Measurements from ENCODE around the gene GPC2. TPM values are rescaled to one million over a fixed set of nuclear protein-coding genes. Genes with fewer than 3 reads are reported as not detected.

Gene GPC2
- total RNA-seq, 2 experiments from 2014 or later, result 12.6 to 13.0 TPM

- Mint-ChIP-seq H3K9me3 (no peaks in the 10 kb centered on the region), H3K36me3 (peaks cover 9% of the 10 kb centered on the region), H3K27ac (peak overlapping the region; percentile 86), H3K27me3 (no peaks in the 10 kb centered on the region), H3K4me3 (peak overlapping the region; percentile 78), H3K4me1 (peaks cover 39% of the 10 kb centered on the region)
- ATAC-seq (ENCODE audit: low read depth), result no peak
- POLR2A ChIA-PET, result interaction anchor here (2.1 to 4.4 kb wide), 3 partner anchors 9 to 31 kb away, joined by 6 to 48 read pairs (median 8); partner anchors contain the start of genes GAL3ST4 and LAMTOR4
- no peak for DNase-seq
These were observed 18.0 kb downstream of the GPC2 start for GRCh38 chr7:100159099-100159623.

- Mint-ChIP-seq H3K27me3 (no peaks in the 10 kb centered on the region), H3K9me3 (no peaks in the 10 kb centered on the region), H3K36me3 (peaks cover 13% of the 10 kb centered on the region), H3K4me3 (peak within 1 kb of the TSS; percentile 83), H3K4me1 (peaks cover 40% of the 10 kb centered on the region), H3K27ac (peak within 1 kb of the TSS; percentile 86)
- POLR2A ChIA-PET, result interaction anchor here (0.5 to 4.4 kb wide), 8 partner anchors 9 to 270 kb away, joined by 3 to 48 read pairs (median 6); partner anchors contain the start of genes GAL3ST4, GPC2, LAMTOR4 and MEPCE
- DNase-seq (peak; percentile 93), ATAC-seq (ENCODE audit: low read depth) (peak; percentile 80)
These were observed 18.7 kb downstream of the GPC2 start, which contains the start of gene TRAPPC14 for GRCh38 chr7:100158229-100159098. TSS of gene TRAPPC14 (minus strand) at chr7:100158723. CDS start at chr7:100158499, 224 bp downstream.

- no peak for DNase-seq
- Mint-ChIP-seq H3K36me3 (peaks cover 16% of the 10 kb centered on the region), H3K4me1 (peaks cover 35% of the 10 kb centered on the region), H3K27me3 (no peaks in the 10 kb centered on the region), H3K9me3 (no peaks in the 10 kb centered on the region), H3K27ac (peak overlapping the region; percentile 78), H3K4me3 (peak overlapping the region; percentile 83)
- POLR2A ChIA-PET, result interaction anchor here (0.5 to 4.4 kb wide), 10 partner anchors 8 to 271 kb away, joined by 3 to 48 read pairs (median 6); partner anchors contain the start of genes GAL3ST4, GPC2, LAMTOR4 and MEPCE
- ATAC-seq (ENCODE audit: low read depth), result peak; percentile 13
These were observed 19.6 kb downstream of the GPC2 start for GRCh38 chr7:100157334-100158228.

- no peaks in the 10 kb centered on the region for H3K27me3 Mint-ChIP-seq
- peak overlapping the region; percentile 82 for H3K27ac Mint-ChIP-seq
- H3K36me3 Mint-ChIP-seq, result peaks cover 20% of the 10 kb centered on the region
- H3K4me3 Mint-ChIP-seq, result peak overlapping the region; percentile 83
- ATAC-seq (ENCODE audit: low read depth) (no peak), DNase-seq (no peak)
- no peaks in the 10 kb centered on the region for H3K9me3 Mint-ChIP-seq
- POLR2A ChIA-PET, result interaction anchor here (1.0 to 4.4 kb wide), 7 partner anchors 8 to 272 kb away, joined by 3 to 48 read pairs (median 10); partner anchors contain the start of genes GAL3ST4, GPC2, LAMTOR4 and MEPCE
- peaks cover 40% of the 10 kb centered on the region for H3K4me1 Mint-ChIP-seq
These were observed 20.2 kb downstream of the GPC2 start for GRCh38 chr7:100157069-100157333.

GRCh38 chr7:100156331-100157068, 20.7 kb downstream of the GPC2 start:
- Mint-ChIP-seq H3K36me3 (peaks cover 23% of the 10 kb centered on the region), H3K4me3 (peak overlapping the region; percentile 83), H3K9me3 (no peaks in the 10 kb centered on the region), H3K27me3 (no peaks in the 10 kb centered on the region), H3K4me1 (peaks cover 42% of the 10 kb centered on the region), H3K27ac (peak overlapping the region; percentile 82)
- ATAC-seq (ENCODE audit: low read depth) (peak; percentile 26), DNase-seq (no peak)
- POLR2A ChIA-PET, result interaction anchor here (1.0 to 4.4 kb wide), 7 partner anchors 7 to 272 kb away, joined by 3 to 48 read pairs (median 10); partner anchors contain the start of genes GAL3ST4, GPC2, LAMTOR4 and MEPCE

- DNase-seq, result no peak
- Mint-ChIP-seq H3K27ac (peak overlapping the region; percentile 30), H3K9me3 (no peaks in the 10 kb centered on the region), H3K4me1 (peaks cover 44% of the 10 kb centered on the region), H3K4me3 (no peak overlapping the region), H3K27me3 (no peaks in the 10 kb centered on the region), H3K36me3 (peaks cover 23% of the 10 kb centered on the region)
- no peak for ATAC-seq (ENCODE audit: low read depth)
- POLR2A ChIA-PET, result interaction anchor here (1.0 to 3.8 kb wide), 4 partner anchors 10 to 24 kb away, joined by 3 to 22 read pairs (median 13); partner anchors contain the start of gene GAL3ST4
These were observed 21.4 kb downstream of the GPC2 start for GRCh38 chr7:100155553-100156317.

GRCh38 chr7:100154651-100155491, 22.3 kb downstream of the GPC2 start:
- POLR2A ChIA-PET, result interaction anchor here (0.6 to 3.8 kb wide), 4 partner anchors 15 to 351 kb away, joined by 3 to 16 read pairs (median 5); no protein-coding TSS in a partner anchor
- H3K27me3 Mint-ChIP-seq, result no peaks in the 10 kb centered on the region
- ATAC-seq (ENCODE audit: low read depth) (no peak), DNase-seq (no peak)
- H3K27ac Mint-ChIP-seq, result no peak overlapping the region
- H3K36me3 Mint-ChIP-seq, result peaks cover 27% of the 10 kb centered on the region
- H3K4me3 Mint-ChIP-seq, result no peak overlapping the region
- H3K9me3 Mint-ChIP-seq, result no peaks in the 10 kb centered on the region
- H3K4me1 Mint-ChIP-seq, result peaks cover 52% of the 10 kb centered on the region

GRCh38 chr7:100153708-100154535, 23.3 kb downstream of the GPC2 start:
- Mint-ChIP-seq H3K4me1 (peaks cover 46% of the 10 kb centered on the region), H3K27me3 (no peaks in the 10 kb centered on the region)
- no peak for ATAC-seq (ENCODE audit: low read depth)

GRCh38 chr7:100152937-100153666, 24.1 kb downstream of the GPC2 start:
- Mint-ChIP-seq H3K36me3 (peaks cover 31% of the 10 kb centered on the region), H3K4me3 (no peak overlapping the region), H3K9me3 (no peaks in the 10 kb centered on the region), H3K27me3 (no peaks in the 10 kb centered on the region), H3K27ac (peak overlapping the region; percentile 52), H3K4me1 (peaks cover 49% of the 10 kb centered on the region)
- DNase-seq, result no peak
- no peak for ATAC-seq (ENCODE audit: low read depth)
- POLR2A ChIA-PET, result interaction anchor here (1.2 to 1.7 kb wide), 2 partner anchors 11 to 13 kb away, joined by 3 to 6 read pairs; no protein-coding TSS in a partner anchor

More at GRCh38 chr7:100153708-100154535, 23.3 kb downstream of the GPC2 start:
- POLR2A ChIA-PET, result interaction anchor here (0.7 to 3.8 kb wide), 4 partner anchors 11 to 26 kb away, joined by 3 to 16 read pairs (median 4); no protein-coding TSS in a partner anchor
- DNase-seq, result no peak
- Mint-ChIP-seq H3K9me3 (no peaks in the 10 kb centered on the region), H3K36me3 (peaks cover 27% of the 10 kb centered on the region), H3K4me3 (no peak overlapping the region), H3K27ac (peak overlapping the region; percentile 52)

- Mint-ChIP-seq H3K9me3 (no peaks in the 10 kb centered on the region), H3K4me3 (peak overlapping the region; percentile 17), H3K36me3 (peaks cover 28% of the 10 kb centered on the region), H3K4me1 (peaks cover 47% of the 10 kb centered on the region), H3K27ac (peak overlapping the region; percentile 8), H3K27me3 (no peaks in the 10 kb centered on the region)
- ATAC-seq (ENCODE audit: low read depth) (no peak), DNase-seq (no peak)
- POLR2A ChIA-PET, result interaction anchor here (0.6 to 1.5 kb wide), 3 partner anchors 15 to 190 kb away, joined by 3 read pairs; no protein-coding TSS in a partner anchor
These were observed 24.8 kb downstream of the GPC2 start for GRCh38 chr7:100152404-100152803.

Data from activated naive CD8-positive, alpha-beta T cell treated with anti-CD3 and anti-CD28 coated beads, Interleukin-2, amount 10 ng/mL, durations not matched to agents 7 days and 5 days (primary cell).